H1 (cell line): ENCODE measurements around the gene TASP1. TPM values are rescaled to one million over a fixed set of nuclear protein-coding genes. Genes with fewer than 3 reads are reported as not detected.

Experiments used
- CTCF ChIA-PET: fragments of 300-600 bp; sonication (Branson Sonifier 250); formaldehyde crosslinking; loops from one replicate; lab custom pipeline; 2021; ENCODE audit not compliant: partially characterized antibody; lab: Charles Lee
- POLR2A ChIA-PET: fragments of 300-600 bp; sonication (Branson Sonifier 250); formaldehyde crosslinking; loops from one replicate; lab custom pipeline; 2021; ENCODE audit warnings: inconsistent platforms; ENCODE audit not compliant: partially characterized antibody; lab: Charles Lee
- DNase-seq, 2 experiments: peaks; one replicate each; pipeline versions ENCODE4 v3.0.0 to v3.0.0-alpha.2; 2010 to 2022; ENCODE audit warnings: low spot score in 2 of 2, low read depth in 1 of 2, mixed read lengths in 1 of 2
- FAIRE-seq: peaks from 2 replicates; lab custom pipeline; 2011; peaks lifted over from hg19 to GRCh38; lab: Jason Lieb, UNC
- H2AFZ ChIP-seq: 2 replicates; pipeline ENCODE4 v1.8.1; 2012; ENCODE audit warnings: low read length, inconsistent platforms
- H2AK5ac ChIP-seq: 2 replicates; pipeline ENCODE4 v1.6.1; 2013; ENCODE audit warnings: low read depth, low read length
- H2BK120ac ChIP-seq: replicated peaks from 2 replicates; pipeline ENCODE3; 2013; ENCODE audit warnings: low read depth, low read length, inconsistent platforms
- H2BK12ac ChIP-seq: 2 replicates; pipeline ENCODE4 v1.6.1; 2013; ENCODE audit warnings: low read depth, low read length
- H2BK15ac ChIP-seq: 2 replicates; pipeline ENCODE4 v1.6.1; 2013; ENCODE audit warnings: low read length
- H2BK20ac ChIP-seq: 2 replicates; pipeline ENCODE4 v1.6.1; 2013; ENCODE audit warnings: low read length
- H2BK5ac ChIP-seq: 2 replicates; pipeline ENCODE4 v1.6.1; 2013; ENCODE audit warnings: low read depth, low read length
- H3K14ac ChIP-seq: 2 replicates; pipeline ENCODE4 v1.6.1; 2013; ENCODE audit warnings: inconsistent platforms; ENCODE audit not compliant: insufficient read length
- H3K18ac ChIP-seq: 2 replicates; pipeline ENCODE4 v1.6.1; 2013; ENCODE audit warnings: low read length; ENCODE audit errors: extremely low read depth
- H3K23ac ChIP-seq: 2 replicates; pipeline ENCODE4 v1.6.1; 2013; ENCODE audit warnings: inconsistent platforms; ENCODE audit not compliant: insufficient read length
- H3K23me2 ChIP-seq: 2 replicates; pipeline ENCODE4 v1.6.1; 2013; ENCODE audit warnings: low read depth, low read length
- H3K27ac ChIP-seq: 2 replicates; pipeline ENCODE4 v1.6.1; 2011; ENCODE audit warnings: low read depth, low read length, inconsistent platforms
- H3K27me3 ChIP-seq, 4 experiments: replicated peaks in 1 of 4; 1 replicate in 1 of 4; 2 replicates in 3 of 4; pipeline versions ENCODE4 v1.6.1 to v1.8.1; 2011 to 2013; ENCODE audit warnings: low read length in 3 of 4, mild to moderate bottlenecking in 3 of 4, inconsistent platforms in 2 of 4, mixed read lengths in 2 of 4, moderate library complexity in 1 of 4; ENCODE audit not compliant: control insufficient read depth in 3 of 4, insufficient read depth in 3 of 4; ENCODE audit errors: extremely low read depth in 1 of 4
- H3K36me3 ChIP-seq, 4 experiments: 2 replicates each; pipeline versions ENCODE4 v1.6.1 to v1.8.1; 2011 to 2013; ENCODE audit warnings: mild to moderate bottlenecking in 4 of 4, low read length in 3 of 4, moderate library complexity in 2 of 4, control low read depth in 1 of 4, inconsistent platforms in 1 of 4; ENCODE audit not compliant: insufficient read depth in 4 of 4, control insufficient read depth in 2 of 4
- H3K4ac ChIP-seq: replicated peaks from 2 replicates; pipeline ENCODE3; 2013; ENCODE audit warnings: low read length, low read depth, mixed read lengths, inconsistent platforms; ENCODE audit not compliant: insufficient read length
- H3K4me1 ChIP-seq, 4 experiments: replicated peaks in 1 of 4; 1 replicate in 1 of 4; 2 replicates in 3 of 4; pipeline versions ENCODE4 v1.6.1 to v1.8.1; 2011 to 2013; ENCODE audit warnings: low read length in 3 of 4, inconsistent platforms in 2 of 4, mixed read lengths in 1 of 4; ENCODE audit not compliant: insufficient read depth in 4 of 4, control insufficient read depth in 3 of 4
- H3K4me2 ChIP-seq, 2 experiments: 2 replicates each; pipeline versions ENCODE4 v1.6.1 to v1.8.1; 2011 to 2013; ENCODE audit warnings: low read depth in 2 of 2, low read length in 2 of 2, control low read depth in 1 of 2, inconsistent platforms in 1 of 2, mild to moderate bottlenecking in 1 of 2; ENCODE audit not compliant: insufficient read depth in 1 of 2
- H3K4me3 ChIP-seq, 4 experiments: fragments of 200-600, 300-600 bp in 1 of 4; sonication (generic), shearing (Covaris generic), sonication (Bioruptor Twin) in 1 of 4; 2 replicates each; pipeline versions ENCODE4 v1.5.1 to v1.8.1; 2011 to 2016; ENCODE audit warnings: low read length in 4 of 4, low read depth in 3 of 4, control low read depth in 2 of 4, inconsistent platforms in 2 of 4, mild to moderate bottlenecking in 2 of 4, mixed read lengths in 1 of 4, moderate library complexity in 1 of 4; ENCODE audit not compliant: insufficient read depth in 2 of 4; ENCODE audit errors: extremely low read depth in 1 of 4
- H3K56ac ChIP-seq: replicated peaks from 2 replicates; pipeline ENCODE3; 2013; ENCODE audit warnings: low read depth, mild to moderate bottlenecking, mixed read lengths, low read length, inconsistent platforms; ENCODE audit not compliant: insufficient read length
- H3K79me1 ChIP-seq: 2 replicates; pipeline ENCODE4 v1.6.1; 2013; ENCODE audit warnings: low read depth, low read length, control low read depth
- H3K79me2 ChIP-seq, 2 experiments: 2 replicates each; pipeline versions ENCODE4 v1.6.1 to v1.8.1; 2012 to 2013; ENCODE audit warnings: low read length in 2 of 2, mild to moderate bottlenecking in 2 of 2, inconsistent platforms in 1 of 2; ENCODE audit not compliant: insufficient read depth in 2 of 2, control insufficient read depth in 1 of 2
- H3K9ac ChIP-seq, 4 experiments: replicated peaks in 1 of 4; 1 replicate in 1 of 4; 2 replicates in 3 of 4; pipeline versions ENCODE4 v1.6.1 to v1.8.1; 2011 to 2013; ENCODE audit warnings: low read depth in 3 of 4, low read length in 3 of 4, control low read depth in 2 of 4, mild to moderate bottlenecking in 2 of 4, moderate library complexity in 2 of 4, inconsistent platforms in 1 of 4; ENCODE audit errors: extremely low read depth in 1 of 4
- H3K9me3 ChIP-seq, 2 experiments: 2 replicates each; pipeline versions ENCODE4 v1.6.1 to v1.8.1; 2012 to 2013; ENCODE audit warnings: mild to moderate bottlenecking in 2 of 2, moderate library complexity in 2 of 2, control low read depth in 1 of 2, inconsistent platforms in 1 of 2, low read depth in 1 of 2, low read length in 1 of 2, mixed read lengths in 1 of 2; ENCODE audit not compliant: insufficient read depth in 2 of 2
- H4K20me1 ChIP-seq, 2 experiments: replicated peaks in 1 of 2; 2 replicates each; pipeline versions ENCODE3 to v1.8.1; 2011 to 2013; ENCODE audit warnings: inconsistent platforms in 2 of 2, low read length in 2 of 2, mild to moderate bottlenecking in 1 of 2; ENCODE audit not compliant: insufficient read depth in 2 of 2, control insufficient read depth in 1 of 2
- H4K5ac ChIP-seq: 2 replicates; pipeline ENCODE4 v1.6.1; 2013; ENCODE audit warnings: low read length, low read depth, mixed read lengths, inconsistent platforms; ENCODE audit not compliant: insufficient read length
- H4K8ac ChIP-seq: 2 replicates; pipeline ENCODE4 v1.8.0; 2013; ENCODE audit warnings: mild to moderate bottlenecking, moderate library complexity, low read length, inconsistent platforms; ENCODE audit not compliant: insufficient read depth; ENCODE audit errors: extremely low read depth
- H4K91ac ChIP-seq: replicated peaks from 2 replicates; pipeline ENCODE3; 2013; ENCODE audit warnings: low read length, mixed read lengths, inconsistent platforms; ENCODE audit not compliant: insufficient read length
- BCL11A ChIP-seq, 2 experiments: IDR thresholded peaks; one replicate each; pipeline ENCODE4 v1.6.1; 2011; ENCODE audit warnings: low read depth in 2 of 2, low read length in 2 of 2, mild to moderate bottlenecking in 2 of 2
- EP300 ChIP-seq, 2 experiments: IDR thresholded peaks; 1 replicate in 1 of 2; 2 replicates in 1 of 2; pipeline ENCODE4 v1.6.1; 2011 to 2012; ENCODE audit warnings: low read depth in 2 of 2, low read length in 2 of 2, mild to moderate bottlenecking in 2 of 2, borderline replicate concordance in 1 of 2, inconsistent platforms in 1 of 2, moderate library complexity in 1 of 2
- EZH2 ChIP-seq: fragments of 200-600 bp; sonication (generic); IDR thresholded peaks from 2 replicates; pipeline ENCODE4 v1.7.1; 2012; ENCODE audit warnings: low read depth, mild to moderate bottlenecking, moderate library complexity, low read length, inconsistent platforms; ENCODE audit not compliant: severe bottlenecking
- RNF2 ChIP-seq: fragments of 200-900, 300-1000 bp; sonication (generic); IDR thresholded peaks from 2 replicates; pipeline ENCODE4 v1.7.1; 2016; ENCODE audit warnings: borderline replicate concordance, low read depth, mild to moderate bottlenecking, antibody characterized with exemption, low read length; ENCODE audit not compliant: poor library complexity, severe bottlenecking; ENCODE audit errors: missing control alignments
- SP4 ChIP-seq: IDR thresholded peaks from 2 replicates; pipeline ENCODE4 v1.6.1; 2012; ENCODE audit warnings: low read length, inconsistent platforms
- TAF7 ChIP-seq: optimal IDR thresholded peaks from 2 replicates; pipeline ENCODE3; 2011; ENCODE audit warnings: low read depth, mild to moderate bottlenecking, inconsistent platforms, low read length, moderate library complexity, borderline replicate concordance
- WGBS, 2 experiments: shearing (Covaris generic) in 1 of 2; methylation state at CpG; one replicate each; pipeline versions ENCODE4 v1.1.6 to v1.1.7; 2013 to 2015; ENCODE audit warnings: low lambda C conversion rate in 2 of 2, mixed read lengths in 2 of 2, inconsistent platforms in 1 of 2, low coverage in 1 of 2, missing lambda C conversion rate in 1 of 2; ENCODE audit not compliant: insufficient replicate concordance in 2 of 2, insufficient coverage in 1 of 2, insufficient read length in 1 of 2; ENCODE audit errors: extremely low coverage in 1 of 2, missing lambda C conversion rate in 1 of 2; 5-methylcytosine and 5-hydroxymethylcytosine counted together
- polyA plus RNA-seq, 7 experiments: library from polyadenylated mRNA; depleted of rRNA in 3 of 7; stranded (reverse) in 5 of 7; unstranded in 2 of 7; fragments of >200 nt in 5 of 7; fragments of 200-250 nt in 2 of 7; gene quantifications; 1 replicate in 5 of 7; 2 replicates in 1 of 7; 4 replicates in 1 of 7; pipeline versions ENCODE4 v1.2.1 to v1.2.3, GENCODE V29; 2011 to 2013; ENCODE audit warnings: missing spikeins in 2 of 7, mixed read lengths in 2 of 7
- total RNA-seq: library from RNA; stranded (reverse); fragmentation: NEBNext Ultra II Directional; extraction: Animal tissue kit (Norgen Biotek cat#: 25700); gene quantifications from 2 replicates; pipeline ENCODE4 v1.2.1, GENCODE V29; 2021

The TASP1 gene
- total and polyA plus RNA-seq, 2 of the 8 experiments (the other 6 are each of a cell fraction or from before 2014, with no cell fraction given): 4.5 to 10.9 TPM

DNA sequence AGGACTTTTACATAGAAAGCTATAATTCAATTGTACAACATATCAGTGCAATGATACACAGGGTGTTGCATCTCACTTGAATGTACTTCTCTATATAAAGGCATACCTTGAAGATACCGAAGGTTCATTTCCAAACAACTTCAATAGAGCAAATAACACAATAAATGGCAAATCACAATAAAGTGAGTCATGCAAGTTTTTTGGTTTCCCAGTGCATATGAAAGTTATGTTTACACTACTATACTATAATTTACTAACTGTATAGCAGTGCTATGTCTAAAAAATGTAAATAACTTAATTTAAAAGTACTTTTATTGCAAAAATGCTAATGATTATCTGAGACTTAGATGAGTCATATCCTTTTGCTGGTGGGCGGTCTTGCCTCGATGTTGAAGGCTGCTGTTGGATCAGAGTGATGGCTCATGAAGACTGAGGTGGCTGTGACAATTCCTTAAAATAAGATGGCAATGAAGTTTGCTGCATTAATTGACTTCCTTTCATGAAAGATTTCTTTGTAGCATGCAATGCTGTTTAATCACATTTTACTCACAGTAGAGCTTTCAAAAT lies 188.8 kb downstream of the TASP1 start:
- Histone ChIP-seq H3K23me2 (no peaks in the 10 kb centered on the region), H2BK20ac (no peak overlapping the region), H2AK5ac (no peak overlapping the region), H4K5ac (no peak overlapping the region), H3K4me2 (no peak overlapping the region), H2BK5ac (no peak overlapping the region), H2BK120ac (no peak overlapping the region), H2AFZ (no peak overlapping the region), H3K23ac (no peak overlapping the region), H3K27ac (no peak overlapping the region), H3K14ac (no peak overlapping the region), H3K9me3 (no peaks in the 10 kb centered on the region), H3K4ac (no peak overlapping the region), H3K27me3 (no peaks in the 10 kb centered on the region), H3K79me2 (no peaks in the 10 kb centered on the region), H3K79me1 (no peaks in the 10 kb centered on the region), H3K4me3 (no peak overlapping the region), H3K18ac (no peak overlapping the region), H4K8ac (no peak overlapping the region), H4K20me1 (no peaks in the 10 kb centered on the region), H2BK12ac (no peak overlapping the region), H3K4me1 (peaks cover 0 to 3% (median 0%) of the 10 kb centered on the region in 4 experiments; a peak in 1 of 7 replicates), H2BK15ac (no peak overlapping the region), H4K91ac (no peak overlapping the region), H3K56ac (no peak overlapping the region), H3K36me3 (no peaks in the 10 kb centered on the region; a peak in 1 of 8 replicates), H3K9ac (no peak overlapping the region)
- CTCF ChIA-PET: interaction anchor here (1.6 kb wide), 1 partner anchor 8 kb away, joined by 4 read pairs; no protein-coding TSS in a partner anchor
- DNase-seq (no peak), FAIRE-seq (no peak)
- 93% methylated on average over 3 of the region's 3 CpGs; no CpG with 5 or more reads in 1 of the 2 experiments for WGBS, 2 experiments
- TF ChIP-seq TAF7 (no peak), SP4 (no peak), EP300 (IDR thresholded peaks at IDR 0.05; ENCODE audit: borderline replicate concordance in 1 of 2, low read depth in 2 of 2, low read length in 2 of 2) (no peak), BCL11A (IDR thresholded peaks at IDR 0.05; ENCODE audit: low read depth in 2 of 2, low read length in 2 of 2) (no peak), RNF2 (no peak), EZH2 (no peak)
- POLR2A ChIA-PET: no interaction called here
